Ovary (tissue), 9 donors: ENCODE measurements around the gene DCP1B. TPM values are rescaled to one million over a fixed set of nuclear protein-coding genes. Genes with fewer than 3 reads are reported as not detected.
A peak's percentile ranks its signal among the peaks of the same experiment; 100 is the strongest.

Experiments
- DNase-seq, 5 donors: peaks; one replicate each; pipeline ENCODE4 v3.0.0-alpha.2; 2019 to 2020
- H3K27ac ChIP-seq, 2 donors: fragments of 200-600 bp; one replicate each; pipeline versions ENCODE4 v1.5.1 to v1.8.0; 2019 to 2022
- H3K27me3 ChIP-seq: fragments of 200-600 bp; one replicate; pipeline ENCODE4 v1.8.0; 2022
- H3K36me3 ChIP-seq: fragments of 200-600 bp; sonication (generic); one replicate; pipeline ENCODE4 v1.5.1; 2019
- H3K4me1 ChIP-seq: one replicate; pipeline ENCODE4 v1.8.1; 2013; ENCODE audit warnings: mild to moderate bottlenecking, moderate library complexity; ENCODE audit not compliant: insufficient read depth
- H3K4me3 ChIP-seq: fragments of 200-600 bp; sonication (generic); one replicate; pipeline ENCODE4 v1.5.1; 2017
- H3K9me3 ChIP-seq, 2 donors: fragments of 200-600 bp in 1 of 2; sonication (generic) in 1 of 2; one replicate each; pipeline versions ENCODE4 v1.5.1 to v1.8.1; 2013 to 2019; ENCODE audit warnings: mild to moderate bottlenecking in 1 of 2, moderate library complexity in 1 of 2
- EP300 ChIP-seq: sonication (generic); formaldehyde crosslinking; IDR thresholded peaks from one replicate; pipeline ENCODE4 v1.6.1; 2017; ENCODE audit warnings: antibody characterized with exemption
- POLR2A ChIP-seq: fragments of 450-650 bp; IDR thresholded peaks from one replicate; pipeline ENCODE4 v1.6.1; 2017; ENCODE audit warnings: antibody characterized with exemption, mild to moderate bottlenecking, moderate library complexity
- WGBS, 3 donors: extraction: QIAGEN DNeasy Blood & Tissue Kit in 1 of 3; methylation state at CpG; one replicate each; pipeline versions ENCODE4 v1.1.5 to v1.1.7; 2013 to 2017; 5-methylcytosine and 5-hydroxymethylcytosine counted together
- intact Hi-C, 4 donors: fragments of 100-400 bp; cut with DNase I; formaldehyde crosslinking; loops; one replicate each; pipeline versions ENCODE4 v1.11.0 to v1.15.1; 2022 to 2023
- polyA plus RNA-seq, 2 donors: library from polyadenylated mRNA; stranded (reverse); fragments of 200-250 nt in 1 of 2; fragments of 350-450 nt in 1 of 2; fragmentation: Illumina TruSeq in 1 of 2; extraction: RNeasy Lipid Tissue Mini Kit (QIAGEN cat#74804) in 1 of 2; gene quantifications; one replicate each; pipeline ENCODE4 v1.2.3, GENCODE V29; 2013 to 2014
- total RNA-seq, 7 donors: library from RNA; depleted of rRNA in 2 of 7; stranded (reverse); fragments of >200 nt in 2 of 7; fragmentation: NEBNext Ultra II Directional in 3 of 7; extraction: Animal tissue kit (Norgen Biotek cat#: 25700) in 3 of 7; gene quantifications; one replicate each; pipeline versions ENCODE4 v1.1.0 to v1.2.4, GENCODE V29; 2016 to 2023
- TF ChIP-seq, protein P1 (sequence below), 3 donors: fragments of 450-650 bp in 2 of 3; fragments of 200-600 bp in 1 of 3; IDR thresholded peaks; one replicate each; pipeline versions ENCODE4 v1.5.1 to v1.8.0; 2016 to 2022; ENCODE audit warnings: antibody characterized with exemption in 3 of 3, mild to moderate bottlenecking in 1 of 3
- donor health status: DM: no; HTN: no; CAD: no; lungs with moderate emphysema.
- donor health status: DM: no; HTN: no; CAD: no.
- donor health status: Bipolar disorder and iron deficiency.
- donor health status: DM: yes; HTN: yes; CAD: no.
- donor health status: DM: no; HTN: no; CAD: no.
- donor health status: DM: yes; HTN: yes; CAD: no.

DCP1B gene
- total and polyA plus RNA-seq, 9 donors, result 13.5 to 22.9 (median 17.2) TPM

DNA sequence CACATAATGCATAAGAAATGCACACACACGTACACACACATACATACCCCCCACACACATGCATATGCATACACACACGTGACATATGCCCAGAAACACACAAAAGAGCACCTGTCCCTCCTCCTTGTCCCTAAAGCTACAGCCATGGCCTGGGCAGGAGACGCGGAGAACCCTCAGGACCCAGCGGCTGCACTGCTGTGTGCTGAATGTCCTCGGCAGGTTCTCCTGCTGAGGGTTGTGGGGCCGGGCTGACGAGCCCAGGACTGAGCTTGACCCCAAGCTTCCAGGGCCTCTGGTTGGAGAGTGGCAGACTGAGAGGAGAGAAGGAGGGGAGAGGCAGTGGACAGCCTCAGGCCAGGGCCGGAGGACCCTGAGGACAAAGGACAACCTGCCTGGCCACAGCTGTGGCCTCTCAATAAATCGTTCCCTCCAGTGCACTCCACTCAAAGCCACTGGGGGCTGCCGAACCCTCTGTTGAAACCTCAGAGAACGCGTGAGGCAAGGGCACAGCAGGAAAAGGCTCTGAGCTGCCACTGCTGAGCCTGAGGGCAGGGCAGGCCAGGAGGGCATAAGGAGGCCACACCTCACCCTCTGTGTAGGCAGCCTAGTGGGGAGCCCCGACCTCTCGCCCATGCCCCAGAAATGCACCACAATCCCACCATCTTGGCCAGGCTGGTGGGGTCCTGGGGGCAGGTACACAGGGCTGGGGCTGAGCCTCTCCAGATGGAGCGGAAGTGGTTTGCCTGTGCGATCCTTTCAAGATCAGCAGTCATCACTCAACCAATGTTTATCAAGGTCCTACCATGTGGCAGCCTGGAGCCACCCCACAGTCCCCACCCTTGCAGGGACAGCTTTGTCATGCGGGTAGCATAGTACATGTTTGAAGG, 88.9 kb downstream of the DCP1B start:
- Histone ChIP-seq H3K4me3 (no peak overlapping the region), H3K36me3 (no peaks in the 10 kb centered on the region), H3K27me3 (no peaks in the 10 kb centered on the region), H3K27ac (no peak overlapping the region), H3K4me1 (peaks cover 5% of the 10 kb centered on the region), H3K9me3 (no peaks in the 10 kb centered on the region)
- WGBS, 3 donors, result 85 to 90% (median 87%) methylated on average over 18 of the region's 18 CpGs
- peak in 2 of 5 donors; percentile 4 to 15 for DNase-seq
- intact Hi-C loops, result no loop called here
- TF ChIP-seq POLR2A (no peak), EP300 (no peak)
- TF ChIP-seq, protein P1, sequence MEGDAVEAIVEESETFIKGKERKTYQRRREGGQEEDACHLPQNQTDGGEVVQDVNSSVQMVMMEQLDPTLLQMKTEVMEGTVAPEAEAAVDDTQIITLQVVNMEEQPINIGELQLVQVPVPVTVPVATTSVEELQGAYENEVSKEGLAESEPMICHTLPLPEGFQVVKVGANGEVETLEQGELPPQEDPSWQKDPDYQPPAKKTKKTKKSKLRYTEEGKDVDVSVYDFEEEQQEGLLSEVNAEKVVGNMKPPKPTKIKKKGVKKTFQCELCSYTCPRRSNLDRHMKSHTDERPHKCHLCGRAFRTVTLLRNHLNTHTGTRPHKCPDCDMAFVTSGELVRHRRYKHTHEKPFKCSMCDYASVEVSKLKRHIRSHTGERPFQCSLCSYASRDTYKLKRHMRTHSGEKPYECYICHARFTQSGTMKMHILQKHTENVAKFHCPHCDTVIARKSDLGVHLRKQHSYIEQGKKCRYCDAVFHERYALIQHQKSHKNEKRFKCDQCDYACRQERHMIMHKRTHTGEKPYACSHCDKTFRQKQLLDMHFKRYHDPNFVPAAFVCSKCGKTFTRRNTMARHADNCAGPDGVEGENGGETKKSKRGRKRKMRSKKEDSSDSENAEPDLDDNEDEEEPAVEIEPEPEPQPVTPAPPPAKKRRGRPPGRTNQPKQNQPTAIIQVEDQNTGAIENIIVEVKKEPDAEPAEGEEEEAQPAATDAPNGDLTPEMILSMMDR (IDR thresholded peaks at IDR 0.05), result no peak

- DNase-seq, result peak in 1 of 5 donors; percentile 13
Measured at GRCh38 chr12:1914114-1914911, 89.9 kb downstream of the DCP1B start.

DNA sequence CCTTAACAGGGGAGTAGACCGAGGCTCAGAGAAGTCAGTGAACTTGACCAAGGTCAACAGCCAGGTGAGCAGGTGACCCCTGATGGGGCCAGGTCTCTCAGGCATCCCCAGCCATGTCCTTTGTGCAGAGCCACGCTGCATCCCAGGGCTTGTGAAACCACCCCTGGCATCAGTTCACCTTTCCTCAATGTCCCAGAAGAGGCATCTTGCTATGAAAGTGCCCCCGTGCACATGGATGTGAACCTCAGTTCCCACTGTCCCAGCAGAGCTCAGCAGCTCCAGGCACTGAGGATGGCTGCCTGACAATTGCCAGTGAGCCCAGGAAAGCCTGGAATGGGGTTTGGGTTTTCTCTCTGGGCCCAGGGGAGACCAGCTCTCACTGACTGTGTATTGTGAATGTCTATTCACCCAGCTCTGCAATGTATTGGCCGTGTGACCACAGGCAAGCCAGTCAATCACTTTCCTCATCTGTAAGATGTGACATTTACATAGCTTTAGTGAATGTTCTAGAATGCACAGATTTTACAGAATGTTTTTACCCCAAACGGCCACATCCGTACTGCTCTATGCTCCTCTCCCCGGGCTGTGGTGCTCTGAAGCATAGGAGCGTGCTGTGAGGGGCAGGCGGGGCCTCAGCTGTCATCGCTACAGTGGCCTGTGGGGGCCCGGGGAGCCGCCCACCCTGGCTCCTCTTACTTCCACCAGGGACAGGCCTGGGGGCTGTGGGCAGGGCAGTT, 90.7 kb downstream of the DCP1B start:
- DNase-seq, result peak in 1 of 5 donors; percentile 12
- TF ChIP-seq POLR2A (no peak), EP300 (no peak)
- TF ChIP-seq, protein P1 (IDR thresholded peaks at IDR 0.05), result no peak
- no peaks in the 10 kb centered on the region for H3K9me3 ChIP-seq
- no peaks in the 10 kb centered on the region for H3K36me3 ChIP-seq
- no peak overlapping the region for H3K4me3 ChIP-seq
- H3K27ac ChIP-seq, result no peak overlapping the region
- no peaks in the 10 kb centered on the region for H3K27me3 ChIP-seq
- intact Hi-C loops, result no loop called here
- peaks cover 5% of the 10 kb centered on the region for H3K4me1 ChIP-seq
- WGBS, 3 donors, result 73 to 77% (median 74%) methylated on average over 12 of the region's 12 CpGs

More at GRCh38 chr12:1914114-1914911, 89.9 kb downstream of the DCP1B start:
- TF ChIP-seq POLR2A (no peak), EP300 (no peak)
- TF ChIP-seq, protein P1 (IDR thresholded peaks at IDR 0.05), result no peak
- WGBS, 3 donors, result 83 to 84% (median 84%) methylated on average over 17 of the region's 17 CpGs
- Histone ChIP-seq H3K4me3 (no peak overlapping the region), H3K4me1 (peaks cover 5% of the 10 kb centered on the region), H3K36me3 (no peaks in the 10 kb centered on the region), H3K9me3 (no peaks in the 10 kb centered on the region), H3K27me3 (no peaks in the 10 kb centered on the region), H3K27ac (no peak overlapping the region)
- intact Hi-C loops, result no loop called here
